Panc1 (cell line): ENCODE measurements around the gene TECPR1. TPM values are rescaled to one million over a fixed set of nuclear protein-coding genes. Genes with fewer than 3 reads are reported as not detected.

Experiments used
- total RNA-seq: library from RNA; stranded (reverse); gene quantifications from one replicate; pipeline ENCODE4 v1.2.1, GENCODE V29; 2021; ENCODE audit not compliant: unreplicated experiment

The TECPR1 gene
- total RNA-seq, 1 experiment from 2014 or later = 21.0 TPM

Other genes starting within 250 kb of the TECPR1 start
- 25.4 TPM for gene LMTK2, start 145.4 kb downstream of the TECPR1 start, total RNA-seq
- 0.26 TPM for gene BHLHA15, start 40.8 kb downstream of the TECPR1 start, total RNA-seq
- gene BRI3, start 29.5 kb upstream of the TECPR1 start, total RNA-seq = 344 TPM
- gene BAIAP2L1, start 148.9 kb upstream of the TECPR1 start, total RNA-seq = 120 TPM